Mucosa of gallbladder (tissue), 1 donor: ENCODE results near the gene CEP131. TPM values are rescaled to one million over a fixed set of nuclear protein-coding genes. Genes with fewer than 3 reads are reported as not detected.
"Not testable (repeated sequence)": the region's sequence is repeated elsewhere in the genome, so short reads cannot be mapped to it uniquely, and the experiment has no call there.

Source experiments
- DNase-seq: peaks from one replicate; pipeline ENCODE4 v3.0.0-alpha.2; 2020; ENCODE audit warnings: low spot score
- total RNA-seq: library from RNA; stranded (reverse); gene quantifications from one replicate; pipeline ENCODE4 v1.2.1, GENCODE V29; 2021
- donor health status: DM: no; HTN: no; CAD: no.

CEP131 gene
- total RNA-seq, 1 donor from 2014 or later, result 12.7 TPM

DNA sequence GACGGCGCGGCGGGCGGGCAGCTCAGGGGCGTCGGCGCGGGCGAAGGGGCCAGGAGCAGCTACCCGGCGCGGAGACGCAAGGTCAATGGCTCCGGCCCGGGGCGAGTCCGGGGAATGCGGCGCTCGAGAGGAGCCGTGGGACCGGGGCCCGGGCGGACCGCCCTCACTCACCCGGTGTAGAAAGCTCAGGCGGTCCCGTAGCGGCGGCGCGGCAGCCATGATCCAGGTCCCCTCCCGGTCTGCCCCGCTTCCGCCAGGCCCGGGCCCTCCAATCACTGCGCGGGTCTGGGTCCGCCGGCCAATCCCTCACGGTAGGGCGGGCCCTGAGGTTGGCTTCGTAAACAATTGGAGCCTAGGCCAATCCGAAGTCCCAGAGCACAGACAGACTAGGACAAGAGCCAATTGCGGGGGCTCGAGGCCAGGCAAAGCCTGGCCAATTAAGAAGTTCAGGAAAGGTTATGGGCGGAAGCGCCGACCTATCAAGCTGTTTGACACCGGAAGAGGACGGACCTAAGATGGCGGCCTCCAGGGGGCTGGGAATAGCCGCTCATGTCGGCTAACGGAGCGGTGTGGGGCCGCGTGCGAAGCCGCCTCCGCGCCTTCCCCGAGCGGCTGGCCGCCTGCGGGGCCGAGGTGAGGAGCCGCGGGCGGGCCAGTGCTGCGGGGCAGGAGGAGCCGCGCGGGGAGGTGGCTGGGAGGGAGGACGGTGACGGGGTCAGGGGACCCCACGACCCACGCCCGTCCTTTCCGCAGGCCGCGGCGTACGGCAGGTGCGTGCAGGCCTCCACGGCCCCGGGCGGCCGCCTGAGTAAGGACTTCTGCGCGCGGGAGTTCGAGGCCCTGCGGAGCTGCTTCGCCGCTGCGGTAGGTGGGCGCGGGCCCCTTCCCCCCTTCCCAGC is 16.3 kb upstream of the CEP131 start, which contains the start of the genes NDUFAF8 and TEPSIN:
NDUFAF8 (plus strand) TSS at position 504 of the 899 bp plus-strand sequence; CDS start at position 550, 46 bp downstream.
TEPSIN (minus strand) TSS at position 241 of the 899 bp plus-strand sequence; CDS start at position 219, 22 bp downstream.
- peak; percentile 99 for DNase-seq

DNA sequence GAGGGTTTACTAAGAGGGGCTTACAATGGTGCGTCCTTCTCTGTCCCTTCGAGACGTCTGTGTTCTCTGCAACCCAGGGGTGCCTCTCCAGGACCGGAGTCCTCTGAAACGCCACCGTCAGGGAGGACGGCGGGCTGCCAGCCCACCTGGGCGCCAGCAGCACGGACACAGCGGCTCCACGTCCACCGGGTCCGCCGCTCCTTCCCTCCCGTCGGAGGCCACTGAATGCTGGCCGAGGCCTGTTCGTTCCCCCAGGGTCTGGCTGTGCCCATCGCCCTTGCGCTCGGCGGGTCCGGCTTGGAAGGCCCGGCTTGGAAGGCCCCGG is 15.7 kb upstream of the CEP131 start:
- no peak for DNase-seq

DNA sequence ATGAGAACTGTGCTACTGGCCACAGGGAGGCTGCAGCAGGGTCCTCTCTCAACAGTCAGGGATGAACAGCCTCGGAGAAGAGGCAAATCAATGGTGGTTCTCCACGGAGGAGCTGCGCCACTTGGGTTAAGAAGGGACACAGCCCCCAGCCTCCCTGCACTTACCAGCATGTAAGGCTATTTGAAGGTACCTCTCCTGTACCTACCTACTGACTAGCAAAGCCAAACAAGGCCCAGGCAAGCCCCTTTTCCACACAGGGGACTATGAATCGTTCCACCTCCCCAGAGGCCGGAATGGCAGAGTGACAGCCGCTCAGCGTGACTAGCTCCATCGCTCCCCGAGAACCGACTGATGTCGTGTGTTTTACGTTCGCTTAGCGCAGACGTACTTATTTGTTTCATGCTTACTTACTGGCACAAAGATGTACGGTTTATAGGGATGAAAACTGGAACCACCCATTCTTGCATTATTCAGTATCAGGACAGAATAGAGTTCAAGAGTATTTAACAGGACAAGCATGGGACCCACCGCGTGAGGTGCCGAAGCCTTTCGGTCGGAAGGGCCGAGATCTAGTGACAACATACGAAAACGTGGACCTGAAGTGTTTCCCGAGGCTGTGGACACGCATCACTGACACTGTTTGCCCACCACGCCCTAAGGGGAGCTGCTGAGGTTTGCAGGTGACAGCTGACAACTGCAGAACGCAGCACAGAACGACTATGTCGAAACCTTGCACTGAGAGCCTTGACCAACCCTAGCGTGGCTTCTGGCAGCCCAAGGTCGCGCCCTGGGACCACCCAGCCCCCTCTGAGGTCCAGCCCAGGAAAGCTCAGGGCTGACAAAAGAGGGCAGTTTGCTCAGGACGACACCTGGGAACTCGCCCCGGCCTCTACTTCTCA is 15.1 kb upstream of the CEP131 start:
- no peak for DNase-seq

DNA sequence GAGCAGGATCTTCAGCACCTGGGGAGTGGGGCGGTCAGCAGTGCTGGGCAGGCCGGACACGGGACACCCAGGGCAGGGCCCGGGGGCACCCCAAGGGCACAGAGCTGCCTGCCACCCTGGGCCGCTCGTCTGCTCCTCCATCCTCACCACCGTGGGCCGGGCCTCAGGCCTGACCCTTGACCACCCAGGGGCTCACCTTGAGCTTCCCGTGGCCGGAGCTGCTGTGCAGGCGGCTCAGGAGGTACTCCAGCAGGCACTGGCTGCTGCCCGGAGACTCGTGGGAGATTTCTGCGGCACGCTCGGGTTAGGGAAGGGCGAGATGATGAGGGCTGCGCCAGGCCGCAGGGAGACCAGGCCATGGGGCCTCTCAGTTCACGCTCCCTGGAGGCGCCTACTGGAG is 14.0 kb upstream of the CEP131 start:
- no peak for DNase-seq

DNA sequence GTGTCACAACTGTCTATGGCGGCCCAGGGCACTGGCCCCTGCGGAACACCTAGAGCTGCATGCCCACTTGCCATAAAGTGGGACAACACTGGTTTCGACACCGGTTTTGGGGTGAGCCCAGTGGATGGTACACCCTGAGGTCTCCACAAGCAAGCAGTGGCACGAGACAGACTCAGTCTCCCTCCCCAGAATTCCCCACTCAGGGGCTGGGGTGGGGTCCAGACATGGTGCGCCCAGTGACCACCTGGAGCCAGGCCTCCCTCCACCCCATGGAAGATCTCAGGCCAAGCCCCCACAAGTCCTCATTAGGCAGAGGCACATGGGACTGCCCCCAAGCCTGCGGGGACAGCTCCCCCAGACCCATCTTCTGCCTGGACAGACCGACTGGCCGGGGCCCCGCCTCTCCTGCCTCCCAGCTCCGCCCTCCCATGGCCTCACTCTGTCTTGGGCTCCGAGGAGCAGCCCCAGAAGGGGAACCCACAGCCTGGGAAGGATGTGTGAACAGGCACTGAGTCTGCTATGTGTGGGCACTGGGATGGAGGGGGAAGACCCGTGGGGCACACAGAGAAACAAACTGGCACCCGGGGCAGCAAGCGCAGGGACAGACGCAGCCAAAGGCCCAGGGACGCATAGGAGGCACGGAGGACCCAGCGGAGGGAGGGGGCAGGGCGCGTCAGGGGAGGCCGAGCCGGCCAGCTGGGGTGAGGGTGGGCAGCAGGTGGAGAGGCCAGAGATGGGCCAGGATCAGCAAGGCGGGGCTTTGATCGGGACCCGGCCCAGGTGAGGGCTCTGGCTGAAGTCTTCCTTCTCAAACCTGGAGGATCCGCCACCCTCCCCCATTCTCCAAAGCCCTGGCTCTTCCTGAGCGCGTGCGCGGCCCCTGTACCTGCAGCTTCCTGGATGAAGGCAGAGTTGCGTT is 13.3 kb upstream of the CEP131 start:
- no peak for DNase-seq

DNA sequence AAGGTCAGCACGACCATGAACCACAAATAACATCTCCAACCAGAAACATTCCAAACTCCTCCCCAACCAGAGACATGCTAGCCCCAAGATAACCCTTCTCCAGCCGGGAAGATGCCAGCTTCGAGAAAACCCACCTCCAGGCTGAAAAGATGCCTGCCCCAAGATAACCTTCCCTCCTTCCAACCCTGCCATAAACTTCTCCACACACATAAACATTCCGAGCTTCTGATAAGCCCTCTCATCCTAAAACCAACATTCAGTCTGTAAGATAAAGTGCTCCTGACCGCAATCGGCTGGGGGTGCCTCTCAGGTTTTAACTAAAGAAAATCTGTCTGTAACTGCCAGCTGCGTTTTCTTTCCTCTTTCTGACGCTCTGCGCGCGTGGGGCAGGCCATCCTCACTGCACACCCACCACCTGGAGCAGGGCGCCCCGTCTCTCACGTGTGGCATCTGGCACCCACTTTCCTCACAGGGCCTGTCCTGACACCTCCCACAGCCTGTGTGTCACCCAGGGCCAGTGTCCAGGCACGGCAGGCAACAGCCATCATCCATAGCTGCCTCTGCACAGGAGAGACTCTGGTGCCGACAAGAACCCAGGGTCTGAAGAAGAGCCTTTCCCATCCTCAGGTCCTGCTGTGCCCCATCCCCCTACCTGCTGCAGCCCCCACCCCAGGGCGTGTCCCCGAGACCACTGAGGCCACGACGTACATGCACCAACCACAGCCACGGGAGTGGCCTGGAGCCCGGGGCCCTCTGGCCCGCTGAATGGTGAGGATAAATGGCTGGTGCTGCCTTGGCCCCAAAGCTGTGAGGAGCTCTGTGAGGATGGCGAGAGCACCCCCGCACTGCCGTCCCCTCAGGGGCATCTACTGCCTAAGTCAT is 12.4 kb upstream of the CEP131 start:
- no peak for DNase-seq

DNA sequence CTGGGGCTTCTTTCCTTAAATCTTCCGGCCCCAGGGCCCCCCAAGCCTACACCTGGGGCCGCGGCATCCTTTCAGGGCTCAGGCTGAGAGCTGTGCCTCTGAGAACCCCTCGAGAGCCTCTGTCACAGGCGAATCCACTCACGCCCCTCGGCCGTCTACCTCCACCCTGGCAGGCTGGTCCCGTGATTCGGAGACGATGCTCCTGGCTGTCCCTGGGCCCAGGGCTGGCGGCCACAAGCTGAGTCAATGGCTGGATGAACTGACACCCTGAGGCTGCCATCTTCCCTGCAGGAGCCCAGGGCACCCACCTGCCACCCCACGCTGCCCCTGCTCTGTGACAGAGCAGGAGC is 11.7 kb upstream of the CEP131 start:
- no peak for DNase-seq

DNA sequence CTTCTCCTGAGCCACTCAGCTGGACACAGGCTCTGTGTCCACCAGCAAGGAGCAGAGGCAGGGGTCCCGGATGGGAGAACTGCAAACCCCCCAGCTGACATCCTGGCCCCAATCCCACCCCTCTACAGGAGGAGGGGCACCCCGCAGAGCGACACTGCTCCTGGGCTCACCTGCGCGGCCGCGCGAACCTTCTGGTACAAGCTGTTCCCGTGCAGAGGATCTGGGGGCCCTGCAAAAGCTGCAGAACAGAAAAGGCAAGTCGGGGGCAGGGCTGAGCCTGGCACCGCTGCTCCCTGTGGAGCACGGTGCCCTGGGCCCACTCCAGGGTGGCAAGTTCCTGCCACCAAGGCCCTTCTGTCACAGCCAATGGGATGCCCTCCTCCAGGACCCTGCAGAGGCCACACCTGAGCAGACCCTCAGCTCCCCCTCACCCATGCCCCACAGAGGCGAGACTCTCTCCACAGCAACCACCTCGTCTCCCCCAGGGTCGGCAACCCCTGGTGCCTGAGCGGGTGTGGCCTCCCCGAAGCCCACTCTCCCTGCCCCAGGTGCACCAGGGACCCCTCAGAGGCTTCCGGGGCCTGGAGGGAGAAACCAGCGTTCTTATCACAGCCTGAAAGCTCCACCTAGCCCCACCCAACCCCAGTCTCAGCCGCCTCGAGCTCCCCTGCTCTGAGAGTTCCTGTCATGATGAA is 11.2 kb upstream of the CEP131 start:
- no peak for DNase-seq

DNA sequence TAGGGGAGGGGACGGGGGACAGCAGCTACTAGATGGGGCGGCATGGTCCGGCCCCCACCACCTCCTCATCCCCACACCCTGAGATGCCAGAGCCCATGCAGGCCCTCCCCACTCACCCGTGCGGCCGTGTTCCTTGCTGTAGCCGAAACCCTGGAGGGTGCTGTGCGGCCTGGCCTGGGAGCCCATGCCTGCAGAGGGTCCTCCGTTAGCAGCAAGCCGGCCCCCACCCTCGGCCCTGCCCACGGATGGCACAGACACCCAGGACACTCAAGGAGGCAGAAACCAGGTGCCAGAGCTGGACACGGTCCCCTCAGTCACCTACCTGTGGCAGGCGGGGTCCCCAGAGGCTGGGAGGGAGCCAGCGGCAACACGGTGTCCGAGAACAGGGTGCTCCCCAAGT is 10.6 kb upstream of the CEP131 start:
- no peak for DNase-seq

DNA sequence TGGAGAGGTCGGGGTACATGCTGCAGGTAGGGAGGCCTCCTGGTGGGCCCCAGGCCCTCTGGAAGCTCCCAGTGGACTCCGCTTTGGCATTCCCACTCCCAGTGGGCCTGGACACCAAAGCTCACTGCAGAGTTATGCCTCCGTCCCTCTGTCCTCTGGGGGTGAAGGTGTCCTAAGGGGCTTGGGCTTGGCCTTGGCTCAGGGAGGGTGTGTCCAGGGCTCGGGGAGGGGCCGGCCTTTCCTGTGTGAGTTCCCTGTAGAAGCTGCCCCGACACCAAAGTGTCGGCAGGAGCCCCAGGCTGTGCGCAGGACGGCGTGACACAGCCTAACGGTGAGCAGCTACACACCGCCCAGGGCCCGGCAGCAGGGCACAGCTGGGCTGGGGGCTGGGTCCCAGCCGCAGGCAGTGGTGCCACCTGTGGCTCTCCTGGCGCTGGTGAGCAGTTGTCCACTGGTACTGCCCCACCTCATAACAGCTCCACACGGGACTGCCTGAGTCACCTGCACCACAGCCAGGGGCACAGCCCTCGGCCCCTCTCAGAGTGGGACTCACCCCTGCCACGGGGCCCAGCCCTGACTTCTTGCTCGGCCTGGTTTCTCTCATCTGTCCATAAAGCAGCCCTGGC is 10.0 kb upstream of the CEP131 start:
- DNase-seq, result no peak

DNA sequence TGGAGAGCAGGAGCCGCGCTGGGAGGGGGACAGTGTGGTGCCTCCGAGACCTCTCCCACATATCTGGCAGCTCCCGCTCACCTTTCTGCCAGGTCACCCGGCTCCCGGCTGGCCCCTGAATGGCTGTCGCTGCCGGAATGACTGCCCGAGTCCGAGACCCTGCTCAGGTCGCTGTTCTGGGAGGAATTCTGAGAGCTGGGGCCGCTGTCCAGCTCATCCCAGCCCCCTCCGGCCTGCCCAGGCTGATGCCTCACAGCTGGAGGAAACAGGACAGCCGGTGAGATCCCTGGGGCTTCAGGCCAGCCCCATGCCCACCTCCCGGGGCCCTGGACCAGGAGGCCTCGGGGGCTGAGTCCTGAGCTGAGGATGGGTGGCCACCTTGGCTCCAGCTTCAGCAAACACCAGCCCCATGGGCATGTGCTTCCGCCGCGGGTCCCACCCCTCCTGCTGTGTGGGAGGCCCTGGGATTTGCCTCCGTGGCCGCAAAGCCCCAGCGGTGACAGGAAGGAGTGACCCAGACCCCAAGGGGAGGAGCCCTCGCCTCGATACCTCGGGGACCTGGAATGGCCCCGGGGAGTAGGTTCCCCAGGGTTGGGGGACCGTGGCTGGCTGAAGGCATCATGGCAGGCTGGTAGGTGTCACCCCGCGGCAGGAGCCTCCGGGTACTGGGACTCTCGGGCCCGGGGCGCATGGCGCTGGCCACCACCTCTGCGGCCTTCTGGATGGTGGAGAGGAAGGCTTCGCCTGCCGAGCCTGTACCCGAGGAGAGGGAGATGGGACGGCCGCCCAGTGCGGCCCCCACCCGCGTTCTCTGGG is 9.2 kb upstream of the CEP131 start:
- no peak for DNase-seq

DNA sequence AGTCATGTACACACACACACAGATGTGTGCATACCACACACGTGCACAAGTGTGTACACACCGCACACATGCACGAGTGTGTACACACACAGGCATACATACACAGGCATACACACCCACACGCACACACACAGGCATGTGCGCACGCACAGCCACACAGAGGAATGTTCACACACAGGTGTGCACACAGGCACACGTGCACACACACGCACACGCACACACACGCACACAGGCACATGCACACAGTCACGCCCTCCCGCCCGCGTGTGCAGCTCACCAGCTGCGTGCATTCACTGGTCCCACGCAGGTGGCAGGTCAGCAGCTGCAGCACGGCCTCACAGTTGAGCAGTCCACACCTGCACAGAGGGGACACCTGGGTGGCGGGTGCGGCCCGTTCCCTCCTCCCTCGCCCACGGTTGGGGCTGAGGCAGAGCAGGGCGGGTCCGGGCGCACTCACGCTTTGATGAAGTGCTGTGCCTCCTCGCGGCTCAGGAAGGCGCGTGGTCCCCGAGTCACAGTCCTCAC is 8.4 kb upstream of the CEP131 start:
- DNase-seq, result no peak

DNA sequence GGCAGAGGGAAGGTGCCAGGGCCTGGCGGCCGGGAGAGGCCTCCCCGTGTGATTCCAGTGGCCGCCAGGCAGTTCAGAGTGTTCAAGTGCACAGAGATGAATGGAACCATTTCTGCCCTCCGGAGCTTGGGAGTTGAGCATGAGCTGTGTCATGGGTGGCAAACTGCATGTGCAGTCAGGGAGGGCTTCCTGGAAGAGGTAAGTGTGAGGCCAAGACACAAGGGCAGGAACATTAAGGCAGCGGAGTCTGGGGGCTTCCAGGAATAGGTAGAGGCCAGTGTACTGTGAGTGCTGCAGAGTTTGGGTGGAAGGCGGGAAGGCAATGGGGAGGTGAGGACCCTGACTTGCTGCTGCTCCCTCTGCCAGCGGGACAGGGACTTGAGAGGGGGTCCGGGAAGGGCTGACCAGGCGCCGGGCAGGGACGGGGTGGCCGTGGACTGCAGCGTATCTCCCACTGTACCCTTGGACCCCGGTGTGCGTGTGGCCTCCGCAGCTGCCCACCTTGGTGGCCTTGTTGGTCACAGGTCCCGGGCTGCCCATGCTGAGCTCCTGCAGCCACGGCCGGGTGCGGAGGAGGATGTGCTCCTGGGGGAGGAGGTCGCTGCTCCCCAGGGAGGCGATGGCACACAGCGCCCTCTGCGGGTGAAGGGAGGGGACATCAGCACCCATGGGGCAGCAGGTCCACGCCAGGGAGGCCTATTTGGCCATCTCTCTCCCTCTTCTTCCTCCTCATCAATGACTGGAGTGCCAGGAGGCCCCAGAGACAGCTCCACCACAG is 7.5 kb upstream of the CEP131 start:
- no peak for DNase-seq

DNA sequence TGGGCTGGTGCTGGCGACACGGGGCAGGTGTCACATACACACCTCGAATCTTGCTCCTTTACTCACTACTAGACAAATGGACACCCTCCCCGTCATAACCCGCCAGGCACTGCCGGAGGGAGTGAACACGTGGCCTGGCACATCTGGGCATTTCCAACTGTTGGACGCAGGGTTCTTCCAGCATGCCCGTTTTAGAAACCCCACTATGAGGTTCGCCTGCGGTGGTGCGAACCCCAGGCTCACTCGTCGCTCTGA is 6.8 kb upstream of the CEP131 start:
- DNase-seq, result no peak

DNA sequence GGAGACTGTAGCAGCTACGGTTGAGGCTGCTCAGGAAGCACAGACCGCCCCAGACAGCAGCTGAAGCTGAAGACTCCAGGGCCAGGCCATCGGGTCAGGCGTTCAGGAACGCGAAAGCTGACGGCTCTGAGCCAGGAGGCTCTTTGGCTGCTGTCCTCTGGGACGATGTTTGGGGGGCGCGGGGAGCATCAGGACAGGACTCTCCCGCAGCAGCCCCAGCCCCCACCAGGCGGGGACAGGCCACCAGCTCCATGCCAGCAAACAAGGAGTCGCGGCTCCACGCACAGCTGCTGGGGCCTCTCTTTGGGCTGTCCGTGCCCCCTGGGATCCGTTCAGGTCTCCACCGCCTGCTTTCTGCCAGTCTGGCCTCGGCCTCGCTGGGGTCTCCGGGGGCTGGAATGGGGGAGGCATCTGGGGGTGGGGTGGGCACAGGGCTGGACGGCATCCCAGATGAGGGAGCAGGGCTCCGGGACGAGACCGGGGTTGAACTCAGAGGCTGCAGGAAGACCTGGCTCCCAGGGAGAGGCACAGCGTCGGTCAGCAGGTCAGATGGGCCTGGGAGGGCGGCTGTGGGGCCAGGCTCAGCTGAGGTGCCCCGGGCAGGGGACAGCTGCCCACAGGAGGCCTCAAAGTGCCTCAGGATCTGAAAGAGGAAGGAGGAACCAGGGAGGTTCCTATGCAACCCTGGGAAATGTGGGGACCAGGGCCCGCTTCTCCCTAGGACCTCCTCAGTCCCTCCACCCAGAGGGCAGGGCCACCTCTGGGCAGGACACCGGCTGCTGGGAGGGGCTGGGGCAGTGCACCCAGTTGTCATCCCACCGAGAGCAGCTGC is 6.3 kb upstream of the CEP131 start:
- DNase-seq, result no peak

DNA sequence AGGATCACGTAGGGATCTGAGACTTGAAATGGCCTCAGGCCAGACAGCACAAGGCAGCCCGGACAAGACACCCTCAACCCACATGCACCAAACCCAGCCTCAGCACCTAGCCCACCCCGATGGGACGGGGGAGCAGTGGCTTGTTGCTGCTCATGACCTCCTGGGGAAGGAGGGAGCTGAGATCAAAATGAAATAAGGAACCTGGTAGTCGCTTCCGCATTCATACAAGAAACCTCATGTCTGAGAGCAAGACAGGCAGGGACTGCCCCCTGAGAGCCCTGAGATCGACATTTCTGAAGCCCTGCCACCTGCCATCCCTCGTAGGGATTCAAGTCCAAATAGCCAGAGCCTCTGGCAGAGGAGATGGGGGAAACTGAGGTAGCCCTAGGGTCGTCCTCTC is 5.7 kb upstream of the CEP131 start:
- DNase-seq, result no peak

DNA sequence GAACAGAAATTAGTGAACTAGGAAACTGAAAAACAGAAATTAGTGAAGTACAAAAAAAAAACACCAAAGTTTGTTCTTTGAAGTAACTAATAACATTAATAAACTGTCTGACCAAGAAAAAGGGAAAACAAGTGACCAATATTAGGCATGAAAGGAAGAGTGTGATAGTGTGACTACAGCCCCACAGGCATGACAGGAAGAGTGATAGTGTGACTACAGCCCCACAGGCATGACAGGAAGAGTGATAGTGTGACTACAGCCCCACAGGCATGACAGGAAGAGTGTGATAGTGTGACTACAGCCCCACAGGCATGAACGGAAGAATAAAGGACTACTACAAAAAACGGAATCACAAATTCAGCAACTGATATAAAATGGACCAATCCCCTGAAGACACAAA is 4.9 kb upstream of the CEP131 start:
- DNase-seq, result not testable (repeated sequence)
